ENCODE measurements around the gene ADAMTSL3. TPM values are rescaled to one million over a fixed set of nuclear protein-coding genes. Genes with fewer than 3 reads are reported as not detected.

Gene ADAMTSL3
- total and polyA plus RNA-seq, 7 donors = 0.60 to 40.7 (median 32.6) TPM; not detected in 1

DNA sequence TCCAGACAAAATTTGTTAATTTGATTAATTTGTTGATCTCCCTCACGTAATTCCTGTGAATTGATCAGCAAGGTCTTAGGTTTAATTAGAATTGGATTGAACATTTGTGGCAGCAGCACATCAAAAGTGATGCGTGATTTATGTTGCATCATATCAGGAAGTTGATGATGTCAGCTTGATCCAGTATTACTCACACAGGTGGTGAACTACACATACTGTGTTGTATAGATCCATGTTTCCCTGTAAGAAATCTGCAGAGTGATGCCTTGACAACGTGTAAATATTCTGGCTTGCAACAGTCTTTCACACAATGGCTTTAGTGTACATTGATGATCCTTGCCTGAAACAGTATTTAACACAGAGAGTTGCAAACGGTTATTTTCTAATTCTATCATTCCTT lies 200.4 kb downstream of the ADAMTSL3 start:
- DNase-seq = no peak
- H3K4me1 ChIP-seq = peaks cover 0 to 73% (median 50%) of the 10 kb centered on the region in 4 donors
- H3K27me3 ChIP-seq = no peaks in the 10 kb centered on the region
- no peaks in the 10 kb centered on the region for H3K9me3 ChIP-seq
- intact Hi-C loops (cut with DNase I) = no loop called here
- WGBS, 2 donors = 61 to 80% methylated on average over 4 of the region's 4 CpGs
- no peak for TF ChIP-seq EP300 (IDR thresholded peaks at IDR 0.05)
- TF ChIP-seq POLR2A (IDR thresholded peaks at IDR 0.05) = no peak
- TF ChIP-seq POLR2AphosphoS5 (IDR thresholded peaks at IDR 0.05) = no peak
- TF ChIP-seq, protein P1, sequence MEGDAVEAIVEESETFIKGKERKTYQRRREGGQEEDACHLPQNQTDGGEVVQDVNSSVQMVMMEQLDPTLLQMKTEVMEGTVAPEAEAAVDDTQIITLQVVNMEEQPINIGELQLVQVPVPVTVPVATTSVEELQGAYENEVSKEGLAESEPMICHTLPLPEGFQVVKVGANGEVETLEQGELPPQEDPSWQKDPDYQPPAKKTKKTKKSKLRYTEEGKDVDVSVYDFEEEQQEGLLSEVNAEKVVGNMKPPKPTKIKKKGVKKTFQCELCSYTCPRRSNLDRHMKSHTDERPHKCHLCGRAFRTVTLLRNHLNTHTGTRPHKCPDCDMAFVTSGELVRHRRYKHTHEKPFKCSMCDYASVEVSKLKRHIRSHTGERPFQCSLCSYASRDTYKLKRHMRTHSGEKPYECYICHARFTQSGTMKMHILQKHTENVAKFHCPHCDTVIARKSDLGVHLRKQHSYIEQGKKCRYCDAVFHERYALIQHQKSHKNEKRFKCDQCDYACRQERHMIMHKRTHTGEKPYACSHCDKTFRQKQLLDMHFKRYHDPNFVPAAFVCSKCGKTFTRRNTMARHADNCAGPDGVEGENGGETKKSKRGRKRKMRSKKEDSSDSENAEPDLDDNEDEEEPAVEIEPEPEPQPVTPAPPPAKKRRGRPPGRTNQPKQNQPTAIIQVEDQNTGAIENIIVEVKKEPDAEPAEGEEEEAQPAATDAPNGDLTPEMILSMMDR (IDR thresholded peaks at IDR 0.05) = no peak
- no peaks in the 10 kb centered on the region for H3K36me3 ChIP-seq
- peak overlapping the region in 3 of 4 donors; percentile 28 to 75 (median 61) for H3K27ac ChIP-seq
- no peak overlapping the region for H3K4me3 ChIP-seq

DNA sequence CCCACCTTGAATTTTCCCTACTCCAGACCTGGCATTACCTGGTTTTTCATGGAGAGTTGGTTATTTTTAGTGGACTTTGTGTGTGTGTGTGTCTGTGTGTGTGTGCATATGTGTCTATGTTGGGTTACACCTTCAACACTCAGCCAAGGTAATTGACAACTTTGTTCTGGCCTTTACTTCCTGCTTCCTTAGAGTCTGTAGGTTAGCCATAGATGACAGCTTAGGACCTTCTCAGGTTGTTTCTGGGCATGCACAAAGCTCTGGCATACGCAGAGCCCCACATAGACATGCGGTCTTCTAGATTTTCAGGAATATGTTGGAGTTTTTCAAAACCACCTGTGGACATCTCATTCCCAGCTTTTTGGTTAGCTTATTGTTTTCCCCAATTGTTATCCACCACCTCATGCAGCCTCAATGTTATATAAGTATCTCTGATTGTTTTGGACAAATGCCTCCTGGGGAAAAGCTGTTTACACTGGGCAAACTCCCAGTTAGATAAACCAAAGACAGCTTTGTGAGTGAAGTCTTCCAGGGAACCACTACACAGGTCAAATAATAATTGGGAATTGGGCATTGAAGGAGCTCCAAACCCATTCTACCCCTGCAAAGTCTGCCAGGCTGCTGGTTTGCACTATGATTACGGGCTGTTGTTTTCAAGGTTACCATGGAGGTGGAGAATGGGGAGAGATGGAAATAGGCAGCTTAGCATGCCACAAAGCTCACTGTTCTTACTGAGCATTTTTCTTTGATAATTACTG lies 201.2 kb downstream of the ADAMTSL3 start:
- peaks cover 0 to 70% (median 47%) of the 10 kb centered on the region in 4 donors for H3K4me1 ChIP-seq
- H3K36me3 ChIP-seq = no peaks in the 10 kb centered on the region
- no peak for DNase-seq
- TF ChIP-seq POLR2A (IDR thresholded peaks at IDR 0.05) (no peak), POLR2AphosphoS5 (IDR thresholded peaks at IDR 0.05) (peak in 1 of 4 donors; percentile 52), EP300 (IDR thresholded peaks at IDR 0.05) (no peak)
- TF ChIP-seq, protein P1 (IDR thresholded peaks at IDR 0.05) = no peak
- intact Hi-C loops (cut with DNase I) = no loop called here
- H3K27ac ChIP-seq = peak overlapping the region; percentile 14 to 75 (median 51)
- 68 to 83% methylated on average over 3 of the region's 3 CpGs for WGBS, 2 donors
- no peaks in the 10 kb centered on the region for H3K27me3 ChIP-seq
- H3K9me3 ChIP-seq = no peaks in the 10 kb centered on the region
- no peak overlapping the region for H3K4me3 ChIP-seq

DNA sequence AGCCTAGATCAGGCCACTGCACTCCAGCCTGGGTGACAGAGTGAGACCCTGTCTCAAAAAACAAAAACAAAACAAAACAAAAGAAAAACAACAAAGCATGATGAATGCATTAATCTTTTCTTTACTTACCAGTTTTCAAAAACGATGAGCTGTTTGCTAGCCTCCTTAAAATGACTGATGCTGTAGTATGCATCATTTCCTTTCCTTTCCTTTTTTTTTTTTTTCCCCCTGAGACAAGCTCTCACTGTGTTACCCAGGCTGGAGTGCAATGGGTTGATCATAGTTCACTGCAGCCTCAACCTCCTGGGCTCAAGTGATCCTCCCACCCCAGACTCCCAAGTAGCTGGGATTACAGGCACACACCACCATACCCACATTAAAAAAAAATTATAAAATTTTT lies 202.0 kb downstream of the ADAMTSL3 start:
- Histone ChIP-seq H3K36me3 (peaks cover 0 to 5% (median 0%) of the 10 kb centered on the region in 4 donors), H3K4me1 (peaks cover 0 to 62% (median 40%) of the 10 kb centered on the region in 4 donors), H3K4me3 (no peak overlapping the region), H3K27me3 (no peaks in the 10 kb centered on the region), H3K27ac (peak overlapping the region in 3 of 4 donors; percentile 24 to 75 (median 61)), H3K9me3 (no peaks in the 10 kb centered on the region)
- DNase-seq = no peak
- WGBS, 2 donors = 52 to 66% methylated on average over 1 of the region's 1 CpG
- TF ChIP-seq POLR2AphosphoS5 (IDR thresholded peaks at IDR 0.05) = no peak
- TF ChIP-seq, protein P1 (IDR thresholded peaks at IDR 0.05) = no peak
- TF ChIP-seq EP300 (IDR thresholded peaks at IDR 0.05) = no peak
- TF ChIP-seq POLR2A (IDR thresholded peaks at IDR 0.05) = no peak
- intact Hi-C loops (cut with DNase I) = no loop called here

GRCh38 chr15:83858820-83859505 lies 205.0 kb downstream of the ADAMTSL3 start:
- intact Hi-C loops (cut with DNase I) = no loop called here
- H3K4me3 ChIP-seq = no peak overlapping the region
- H3K9me3 ChIP-seq = no peaks in the 10 kb centered on the region
- DNase-seq = no peak
- H3K4me1 ChIP-seq = peaks cover 0 to 47% (median 36%) of the 10 kb centered on the region in 4 donors
- H3K36me3 ChIP-seq = peaks cover 0 to 9% (median 0%) of the 10 kb centered on the region in 4 donors
- H3K27me3 ChIP-seq = no peaks in the 10 kb centered on the region
- WGBS, 2 donors = 84 to 89% methylated on average over 5 of the region's 5 CpGs
- TF ChIP-seq POLR2AphosphoS5 (IDR thresholded peaks at IDR 0.05) = peak; percentile 32 to 77 (median 61)
- no peak for TF ChIP-seq POLR2A (IDR thresholded peaks at IDR 0.05)
- TF ChIP-seq EP300 (IDR thresholded peaks at IDR 0.05) = no peak
- TF ChIP-seq, protein P1 (IDR thresholded peaks at IDR 0.05) = no peak
- peak overlapping the region in 3 of 4 donors; percentile 69 to 75 (median 69) for H3K27ac ChIP-seq

Data from sigmoid colon (tissue), 7 donors.